GM18505 (cell line): ENCODE results near the gene ASAP2.
"Not testable (repeated sequence)": the region's sequence is repeated elsewhere in the genome, so short reads cannot be mapped to it uniquely, and the experiment has no call there.

ENCODE experiments used
- ATAC-seq: cut with Tn5 transposase; IDR thresholded peaks from one replicate; pipeline ENCODE4 v1.9.1; 2021; ENCODE audit not compliant: unreplicated experiment
- POLR2A ChIP-seq: IDR thresholded peaks from 4 replicates; pipeline ENCODE4 v1.6.1; 2011; ENCODE audit warnings: borderline replicate concordance; ENCODE audit not compliant: insufficient read depth, insufficient read length; ENCODE audit errors: extremely low read depth

The ASAP2 gene

GRCh38 chr2:9388950-9389911, 182.6 kb downstream of the ASAP2 start:
- ATAC-seq: no peak
- TF ChIP-seq POLR2A: no peak

GRCh38 chr2:9390151-9390850, 183.7 kb downstream of the ASAP2 start:
- no peak for TF ChIP-seq POLR2A
- no peak for ATAC-seq

- TF ChIP-seq POLR2A: no peak
- no peak for ATAC-seq
Observed at GRCh38 chr2:9390991-9391390, 184.4 kb downstream of the ASAP2 start.

- TF ChIP-seq POLR2A: no peak
- ATAC-seq: no peak
Observed at GRCh38 chr2:9391961-9392720, 185.5 kb downstream of the ASAP2 start.

- TF ChIP-seq POLR2A: no peak
- no peak for ATAC-seq
Observed at GRCh38 chr2:9392898-9393765, 186.5 kb downstream of the ASAP2 start.

GRCh38 chr2:9394816-9395215, 188.2 kb downstream of the ASAP2 start:
- no peak for ATAC-seq
- no peak for TF ChIP-seq POLR2A

GRCh38 chr2:9397201-9397600, 190.6 kb downstream of the ASAP2 start:
- TF ChIP-seq POLR2A: no peak
- ATAC-seq: no peak

GRCh38 chr2:9398251-9398650, 191.6 kb downstream of the ASAP2 start:
- ATAC-seq: not testable (repeated sequence)

GRCh38 chr2:9398881-9399780, 192.5 kb downstream of the ASAP2 start:
- no peak for TF ChIP-seq POLR2A
- ATAC-seq: no peak

- no peak for ATAC-seq
- TF ChIP-seq POLR2A: no peak
Observed at GRCh38 chr2:9400268-9401058, 193.9 kb downstream of the ASAP2 start.

- no peak for ATAC-seq
- no peak for TF ChIP-seq POLR2A
Observed at GRCh38 chr2:9401059-9401547, 194.5 kb downstream of the ASAP2 start.
